ENCODE measurements around the gene TXNRD1. TPM values are rescaled to one million over a fixed set of nuclear protein-coding genes. Genes with fewer than 3 reads are reported as not detected.

TXNRD1 gene
- total RNA-seq, 2 donors from 2014 or later = 35.9 to 36.6 TPM

- H3K27ac ChIP-seq = no peak overlapping the region
Observed at GRCh38 chr12:104242546-104243206, 27.1 kb downstream of the TXNRD1 start.

DNA sequence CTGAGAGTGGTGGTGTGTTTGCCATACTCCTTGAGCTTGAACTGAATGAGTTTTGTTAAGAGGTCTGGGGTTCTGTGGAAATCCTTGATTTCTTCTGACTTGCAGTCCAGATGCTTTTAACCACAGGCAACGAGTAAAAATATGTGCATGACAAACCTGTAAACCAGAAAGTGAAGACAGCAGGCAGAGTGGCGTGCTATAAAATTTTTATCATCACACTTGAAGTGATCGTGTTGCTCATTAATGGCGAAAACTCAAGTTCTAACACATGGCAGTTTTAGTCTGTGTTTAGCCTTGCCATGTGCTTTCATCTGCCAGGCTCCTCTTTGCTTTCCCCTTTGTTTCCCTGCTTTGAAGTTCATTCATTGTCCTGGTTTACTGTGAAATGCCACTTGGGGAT is 28.0 kb downstream of the TXNRD1 start:
- ATAC-seq (no peak), DNase-seq (no peak)
- H3K27me3 ChIP-seq = no peaks in the 10 kb centered on the region
- H3K4me1 ChIP-seq = no peaks in the 10 kb centered on the region
- WGBS, 2 donors = 55% methylated on average over 4 of the region's 4 CpGs
- no peaks in the 10 kb centered on the region for H3K36me3 ChIP-seq (replicated peaks in 1 of 2; ENCODE audit: insufficient read depth in 1 of 2, low read depth in 2 of 2)
- intact Hi-C loops (cut with DNase I) = no loop called here
- no peak for TF ChIP-seq POLR2A (IDR thresholded peaks at IDR 0.05)
- TF ChIP-seq, protein P1, sequence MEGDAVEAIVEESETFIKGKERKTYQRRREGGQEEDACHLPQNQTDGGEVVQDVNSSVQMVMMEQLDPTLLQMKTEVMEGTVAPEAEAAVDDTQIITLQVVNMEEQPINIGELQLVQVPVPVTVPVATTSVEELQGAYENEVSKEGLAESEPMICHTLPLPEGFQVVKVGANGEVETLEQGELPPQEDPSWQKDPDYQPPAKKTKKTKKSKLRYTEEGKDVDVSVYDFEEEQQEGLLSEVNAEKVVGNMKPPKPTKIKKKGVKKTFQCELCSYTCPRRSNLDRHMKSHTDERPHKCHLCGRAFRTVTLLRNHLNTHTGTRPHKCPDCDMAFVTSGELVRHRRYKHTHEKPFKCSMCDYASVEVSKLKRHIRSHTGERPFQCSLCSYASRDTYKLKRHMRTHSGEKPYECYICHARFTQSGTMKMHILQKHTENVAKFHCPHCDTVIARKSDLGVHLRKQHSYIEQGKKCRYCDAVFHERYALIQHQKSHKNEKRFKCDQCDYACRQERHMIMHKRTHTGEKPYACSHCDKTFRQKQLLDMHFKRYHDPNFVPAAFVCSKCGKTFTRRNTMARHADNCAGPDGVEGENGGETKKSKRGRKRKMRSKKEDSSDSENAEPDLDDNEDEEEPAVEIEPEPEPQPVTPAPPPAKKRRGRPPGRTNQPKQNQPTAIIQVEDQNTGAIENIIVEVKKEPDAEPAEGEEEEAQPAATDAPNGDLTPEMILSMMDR (IDR thresholded peaks at IDR 0.05) = no peak
- H3K9me3 ChIP-seq = no peaks in the 10 kb centered on the region
- no peak overlapping the region for H3K4me3 ChIP-seq
- no peak overlapping the region for H3K27ac ChIP-seq

More at GRCh38 chr12:104242546-104243206, 27.1 kb downstream of the TXNRD1 start:
- intact Hi-C loops (cut with DNase I) = no loop called here
- no peak for TF ChIP-seq POLR2A (IDR thresholded peaks at IDR 0.05)
- TF ChIP-seq, protein P1 (IDR thresholded peaks at IDR 0.05) = no peak
- Histone ChIP-seq H3K4me3 (no peak overlapping the region), H3K9me3 (no peaks in the 10 kb centered on the region), H3K27me3 (no peaks in the 10 kb centered on the region), H3K4me1 (no peaks in the 10 kb centered on the region), H3K36me3 (replicated peaks in 1 of 2; ENCODE audit: insufficient read depth in 1 of 2, low read depth in 2 of 2) (no peaks in the 10 kb centered on the region)
- WGBS, 2 donors = 57 to 64% methylated on average over 3 of the region's 3 CpGs
- no peak for ATAC-seq
- no peak for DNase-seq

GRCh38 chr12:104243971-104244370 is 28.4 kb downstream of the TXNRD1 start:
- ATAC-seq (no peak), DNase-seq (no peak)
- intact Hi-C loops (cut with DNase I) = no loop called here
- H3K27me3 ChIP-seq = no peaks in the 10 kb centered on the region
- WGBS, 2 donors = 71 to 92% methylated on average over 1 of the region's 1 CpG
- H3K36me3 ChIP-seq (replicated peaks in 1 of 2; ENCODE audit: insufficient read depth in 1 of 2, low read depth in 2 of 2) = no peaks in the 10 kb centered on the region
- H3K4me1 ChIP-seq = no peaks in the 10 kb centered on the region
- no peak overlapping the region for H3K27ac ChIP-seq
- TF ChIP-seq, protein P1 (IDR thresholded peaks at IDR 0.05) = no peak
- TF ChIP-seq POLR2A (IDR thresholded peaks at IDR 0.05) = no peak
- no peaks in the 10 kb centered on the region for H3K9me3 ChIP-seq
- H3K4me3 ChIP-seq = no peak overlapping the region

DNA sequence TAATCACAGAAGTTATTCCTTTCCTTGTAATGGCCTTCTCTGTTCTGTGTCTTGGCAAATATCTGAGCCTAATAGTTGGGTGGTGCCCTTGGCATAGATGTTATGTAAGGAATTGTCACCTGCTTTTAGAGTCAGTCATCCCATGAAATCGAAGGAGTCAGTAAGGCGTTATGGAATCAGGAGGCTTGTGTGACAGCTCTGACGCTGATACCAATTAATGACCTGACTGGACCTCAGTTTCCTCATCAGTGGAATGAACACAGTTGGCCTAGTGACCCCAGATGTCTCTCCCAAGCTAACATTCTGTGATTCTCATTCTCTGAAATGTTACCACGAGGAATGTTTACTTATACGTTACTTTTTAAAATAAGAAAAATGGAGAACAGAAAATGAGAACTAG is 32.1 kb downstream of the TXNRD1 start:
- H3K27ac ChIP-seq = no peak overlapping the region
- no peak for TF ChIP-seq POLR2A (IDR thresholded peaks at IDR 0.05)
- TF ChIP-seq, protein P1 (IDR thresholded peaks at IDR 0.05) = no peak
- DNase-seq (no peak), ATAC-seq (no peak)
- no peak overlapping the region for H3K4me3 ChIP-seq
- H3K4me1 ChIP-seq = no peaks in the 10 kb centered on the region
- no peaks in the 10 kb centered on the region for H3K27me3 ChIP-seq
- H3K36me3 ChIP-seq (replicated peaks in 1 of 2; ENCODE audit: insufficient read depth in 1 of 2, low read depth in 2 of 2) = no peaks in the 10 kb centered on the region
- intact Hi-C loops (cut with DNase I) = no loop called here
- no peaks in the 10 kb centered on the region for H3K9me3 ChIP-seq
- 68 to 75% methylated on average over 5 of the region's 5 CpGs for whole genome bisulfite sequencing, 2 donors

DNA sequence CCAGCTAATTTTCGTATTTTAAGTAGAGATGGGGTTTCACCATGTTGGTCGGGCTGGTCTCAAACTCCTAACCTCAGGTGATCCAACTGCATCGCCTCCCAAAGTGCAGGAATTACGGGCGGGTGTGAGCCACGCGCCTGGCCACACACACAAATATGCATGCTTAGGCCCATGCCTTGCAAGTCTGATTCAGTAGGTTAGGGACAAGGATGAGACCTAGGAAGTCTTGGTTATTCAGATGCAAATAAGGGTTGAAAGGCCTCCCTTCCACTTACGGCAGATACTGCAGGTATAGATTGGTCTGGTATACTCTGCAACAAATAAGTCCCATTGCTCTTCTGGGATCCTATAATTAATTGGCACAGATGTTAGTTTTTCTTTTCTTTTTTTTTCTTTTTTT is 32.9 kb downstream of the TXNRD1 start:
- Histone ChIP-seq H3K9me3 (no peaks in the 10 kb centered on the region), H3K4me3 (no peak overlapping the region), H3K36me3 (replicated peaks in 1 of 2; ENCODE audit: insufficient read depth in 1 of 2, low read depth in 2 of 2) (no peaks in the 10 kb centered on the region), H3K27me3 (no peaks in the 10 kb centered on the region), H3K27ac (no peak overlapping the region), H3K4me1 (no peaks in the 10 kb centered on the region)
- 87 to 94% methylated on average over 8 of the region's 8 CpGs for WGBS, 2 donors
- intact Hi-C loops (cut with DNase I) = no loop called here
- ATAC-seq (no peak), DNase-seq (no peak)
- TF ChIP-seq, protein P1 (IDR thresholded peaks at IDR 0.05) = no peak

Data from body of pancreas (tissue), 4 donors.